COLO668 (cell line): Measurements from ENCODE around the gene SNED1.
A peak's percentile ranks its signal among the peaks of the same experiment; 100 is the strongest.

ENCODE experiments used
- DNase-seq: peaks from one replicate; lab custom pipeline; 2025; ENCODE audit not compliant: unreplicated experiment; lab: John Stamatoyannopoulos, UW

Gene SNED1

DNA sequence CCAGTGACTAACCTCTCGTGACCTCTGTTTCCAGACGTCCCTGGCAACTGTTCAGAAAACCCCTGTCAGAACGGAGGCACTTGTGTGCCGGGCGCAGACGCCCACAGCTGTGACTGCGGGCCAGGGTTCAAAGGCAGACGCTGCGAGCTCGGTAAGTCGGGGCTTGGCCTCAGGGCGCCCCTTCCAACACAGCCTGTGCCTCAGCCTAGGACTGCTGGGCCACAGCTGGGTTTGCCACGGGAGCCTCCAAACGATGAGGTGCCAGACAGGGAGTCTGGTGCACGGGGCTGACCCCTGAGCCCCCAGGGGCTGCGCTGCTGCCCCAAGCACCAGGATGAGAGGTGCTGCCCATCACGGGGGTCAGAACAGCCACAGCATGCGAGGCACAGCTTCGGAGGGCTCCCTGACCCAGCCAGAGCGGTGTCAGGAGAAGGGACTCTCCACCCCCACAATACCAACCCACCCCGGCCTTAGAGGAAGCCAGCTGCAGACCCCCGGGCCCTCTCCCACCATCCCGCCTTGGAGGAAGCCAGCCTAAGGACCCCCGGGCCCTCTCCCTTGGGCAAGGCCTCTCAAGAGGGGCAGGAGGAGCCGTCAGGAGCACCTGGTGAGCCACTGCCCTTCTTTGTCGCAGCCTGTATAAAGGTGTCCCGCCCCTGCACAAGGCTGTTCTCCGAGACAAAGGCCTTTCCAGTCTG, 83.4 kb downstream of the SNED1 start:
- DNase-seq = no peak

- DNase-seq = no peak
Measured at GRCh38 chr2:241082341-241083090, 84.1 kb downstream of the SNED1 start.

DNA sequence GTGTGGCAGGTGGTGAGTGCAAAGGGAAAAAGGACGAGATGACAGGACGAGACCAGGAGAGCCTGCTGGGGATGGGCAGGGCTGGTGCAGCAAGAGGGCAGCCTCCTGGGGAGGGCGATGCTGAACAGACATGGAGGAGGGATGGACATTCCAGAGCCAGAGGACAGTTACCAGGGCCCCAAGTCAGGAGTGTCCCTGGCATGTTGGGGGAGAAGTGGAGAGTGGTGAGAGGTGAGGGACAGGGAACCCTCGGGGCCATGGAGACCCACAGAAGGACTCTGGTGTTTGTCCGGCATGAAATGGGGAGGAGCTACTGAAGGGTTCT, 84.6 kb downstream of the SNED1 start:
- no peak for DNase-seq

DNA sequence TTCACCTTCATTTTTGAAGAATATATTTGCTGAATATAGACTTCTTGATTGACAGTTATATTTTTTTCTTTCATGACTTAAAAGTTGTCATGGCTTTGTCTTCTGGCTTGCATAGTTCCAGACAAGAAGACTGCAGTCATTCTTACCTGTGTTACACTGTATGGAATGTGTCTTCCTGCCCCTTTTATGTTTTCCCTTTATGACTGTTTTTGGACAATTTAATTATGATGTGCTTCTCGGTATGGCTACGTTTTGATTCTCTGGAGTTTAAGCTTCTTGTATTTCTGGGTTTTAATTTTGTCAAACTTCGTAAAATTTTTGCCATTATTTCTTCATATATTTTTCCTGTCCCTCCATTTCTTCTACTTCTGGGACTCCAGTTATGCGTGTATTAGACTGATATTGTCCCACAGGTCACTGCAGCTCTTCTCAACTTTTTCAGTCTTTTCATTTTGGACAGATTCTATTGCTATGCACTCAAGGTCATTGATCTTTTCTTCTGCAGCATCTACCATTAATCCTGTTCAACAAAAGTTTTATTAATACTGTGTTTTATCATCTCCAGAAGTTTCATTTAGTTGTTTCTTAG, 86.5 kb downstream of the SNED1 start:
- no peak for DNase-seq

DNA sequence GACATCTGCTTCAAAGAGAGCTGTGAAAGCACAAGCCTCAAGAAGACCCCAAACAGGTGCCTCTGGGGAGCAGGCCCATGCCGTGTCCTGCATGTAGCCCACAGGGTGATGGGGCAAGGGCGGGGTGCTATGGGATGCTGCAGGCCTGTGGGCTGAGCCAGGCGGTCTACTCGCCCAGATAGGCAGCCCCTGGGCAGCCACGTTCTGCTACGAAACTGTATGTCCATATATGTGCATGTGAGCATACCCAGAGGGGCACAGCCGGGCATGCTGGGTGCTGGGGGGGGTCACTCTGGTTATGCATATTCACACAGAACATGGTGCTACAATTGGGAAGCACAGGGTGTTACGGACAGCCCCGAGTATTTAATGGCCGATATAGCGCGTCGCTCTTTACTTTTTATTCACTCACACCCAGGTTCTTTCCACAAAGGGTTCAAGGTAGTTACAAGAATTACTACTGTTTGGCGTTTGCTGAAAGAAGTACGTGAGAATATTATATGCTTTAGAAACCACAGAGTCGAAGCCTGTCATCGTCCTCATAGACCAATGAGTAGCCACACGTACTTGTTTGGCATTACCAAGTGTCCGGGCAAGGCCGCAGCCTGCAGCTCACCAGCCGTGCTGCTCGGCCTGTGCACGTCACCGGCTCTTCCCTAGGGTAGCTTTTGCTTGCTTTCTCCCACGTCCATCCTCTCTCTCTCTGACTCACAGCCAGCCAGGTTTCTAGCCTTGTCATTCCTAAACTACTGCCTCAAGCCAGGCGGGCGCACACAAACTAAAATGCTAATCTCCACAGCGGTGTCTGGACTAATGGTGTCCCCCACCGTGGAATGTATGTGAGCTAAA, 89.2 kb downstream of the SNED1 start:
- DNase-seq = no peak

DNA sequence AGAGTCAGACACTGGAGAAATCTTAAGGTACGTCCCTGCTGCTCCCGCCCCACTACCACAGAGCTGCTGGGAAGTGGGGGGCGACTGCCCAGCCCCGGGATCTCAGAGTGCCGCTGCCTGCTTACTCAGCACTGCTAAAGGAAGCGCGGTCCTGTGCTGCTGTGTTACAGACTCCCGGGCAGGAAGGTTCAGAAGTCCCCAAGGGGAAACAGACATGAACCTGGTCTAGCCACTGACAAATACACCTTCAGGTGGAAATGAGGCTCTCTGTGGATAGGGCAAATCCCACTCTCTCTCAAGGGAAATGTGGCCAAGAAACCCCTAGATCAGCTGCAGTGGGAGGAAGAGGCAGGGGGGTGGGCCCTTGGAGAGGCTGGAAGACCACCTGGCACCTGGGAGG, 90.0 kb downstream of the SNED1 start:
- DNase-seq = no peak

DNA sequence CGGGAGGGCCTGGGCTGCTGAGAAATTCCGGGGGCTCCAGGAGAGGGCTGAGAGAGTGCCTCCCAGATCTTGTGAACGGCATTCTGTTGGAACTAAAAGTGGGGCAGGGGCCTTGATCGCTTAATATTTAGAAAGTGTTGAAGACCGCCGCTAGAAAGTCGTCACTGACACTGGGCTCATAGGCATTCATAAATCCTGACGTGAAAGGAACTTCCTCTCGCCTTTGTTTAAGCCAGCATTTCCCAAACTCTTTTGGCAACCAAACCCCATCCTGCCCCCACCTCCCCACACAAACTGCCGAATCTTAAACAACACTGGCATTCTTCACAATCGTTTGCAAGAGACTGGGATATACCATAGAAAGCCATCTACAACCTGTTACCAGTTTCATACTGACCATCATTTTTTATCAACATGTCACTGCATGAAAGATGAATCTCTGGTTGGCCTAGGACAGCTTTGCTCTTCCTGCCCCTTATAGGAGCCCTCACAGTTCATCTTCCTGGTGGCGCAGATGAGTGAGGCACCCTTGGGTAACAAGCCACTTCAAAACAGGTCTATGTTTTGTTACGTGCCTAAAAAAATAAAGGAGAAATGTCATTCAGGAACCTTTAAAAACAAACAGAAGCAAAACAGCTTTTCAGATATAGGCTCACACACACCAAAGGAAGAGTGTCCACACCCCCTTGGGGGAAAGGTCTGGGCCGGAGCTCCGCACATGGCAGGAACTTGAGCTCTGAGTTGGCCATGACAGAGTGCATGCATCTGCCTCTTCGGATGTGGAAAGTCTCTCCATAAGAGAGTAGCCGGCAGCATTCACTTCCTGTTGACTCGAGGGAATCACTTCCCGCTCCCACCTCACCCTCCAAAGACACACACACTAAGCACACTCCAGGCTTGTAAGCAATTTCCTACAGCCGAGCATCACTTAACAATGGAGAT, 90.6 kb downstream of the SNED1 start:
- DNase-seq = no peak

- no peak for DNase-seq
Measured at GRCh38 chr2:241091201-241091600, 92.8 kb downstream of the SNED1 start.

- no peak for DNase-seq
Measured at GRCh38 chr2:241091734-241092445, 93.5 kb downstream of the SNED1 start.

DNA sequence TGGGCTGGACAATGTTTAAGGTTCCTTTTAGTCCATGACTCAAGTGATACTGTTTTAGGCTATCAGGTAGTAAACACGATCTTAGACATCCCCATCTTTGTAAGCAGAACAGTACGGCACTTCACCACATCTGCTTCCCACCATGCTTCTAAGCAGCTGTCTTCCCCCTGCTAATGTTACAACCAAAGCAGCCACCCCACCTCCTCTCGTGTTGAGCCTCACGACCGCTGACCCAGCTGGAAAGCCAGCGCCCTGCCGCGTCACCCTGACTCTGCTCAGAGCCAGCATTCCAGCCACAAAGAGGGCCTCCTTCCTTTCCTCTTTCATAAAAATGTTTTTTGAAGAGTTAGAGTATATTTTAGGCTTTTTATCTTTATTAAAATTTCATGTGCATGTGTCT, 94.3 kb downstream of the SNED1 start:
- DNase-seq = peak; percentile 46

- DNase-seq = peak; percentile 28
Measured at GRCh38 chr2:241093133-241093781, 94.8 kb downstream of the SNED1 start.

DNA sequence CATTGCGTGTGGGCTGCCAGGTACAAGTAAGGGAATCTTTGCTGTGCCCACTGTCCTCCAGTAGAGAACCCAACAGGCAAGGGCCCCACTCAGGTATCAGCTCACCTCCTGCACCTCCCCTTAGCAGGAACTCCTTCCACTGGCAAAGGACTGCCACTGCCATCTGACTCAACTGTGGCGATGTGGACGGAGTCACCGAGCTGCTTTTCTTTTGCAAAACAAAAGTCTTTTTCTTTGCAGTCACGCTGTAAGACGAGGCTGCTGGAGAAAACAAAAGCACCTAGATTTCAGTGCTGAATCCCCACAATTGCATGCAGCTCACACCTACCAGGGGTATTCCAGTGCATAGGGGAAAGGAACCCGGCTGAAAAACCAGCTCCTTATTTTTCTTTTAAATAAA, 95.8 kb downstream of the SNED1 start:
- DNase-seq = no peak

- DNase-seq = no peak
Measured at GRCh38 chr2:241094924-241095420, 96.6 kb downstream of the SNED1 start.

GRCh38 chr2:241095594-241096290, 97.3 kb downstream of the SNED1 start:
- DNase-seq = no peak

DNA sequence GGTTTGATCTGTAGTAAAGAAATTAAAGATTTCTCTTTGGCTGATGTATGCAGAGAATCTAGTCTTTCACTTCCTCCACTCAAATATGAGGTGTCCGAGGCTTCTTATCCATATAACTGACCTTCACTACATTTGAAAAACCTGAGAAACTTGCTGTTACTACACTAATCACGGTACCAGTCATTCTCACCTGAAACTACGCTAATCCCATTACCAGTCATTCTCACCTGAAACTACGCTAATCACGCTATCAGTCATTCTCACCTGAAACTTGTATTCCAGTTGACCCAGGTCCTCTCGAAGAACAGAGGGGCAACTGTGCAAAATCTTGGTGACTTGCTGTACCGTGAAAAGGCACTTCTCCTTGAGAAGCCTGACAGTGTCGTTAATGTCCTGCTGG, 98.6 kb downstream of the SNED1 start:
- no peak for DNase-seq

GRCh38 chr2:241099246-241099645, 100.8 kb downstream of the SNED1 start:
- DNase-seq = no peak

DNA sequence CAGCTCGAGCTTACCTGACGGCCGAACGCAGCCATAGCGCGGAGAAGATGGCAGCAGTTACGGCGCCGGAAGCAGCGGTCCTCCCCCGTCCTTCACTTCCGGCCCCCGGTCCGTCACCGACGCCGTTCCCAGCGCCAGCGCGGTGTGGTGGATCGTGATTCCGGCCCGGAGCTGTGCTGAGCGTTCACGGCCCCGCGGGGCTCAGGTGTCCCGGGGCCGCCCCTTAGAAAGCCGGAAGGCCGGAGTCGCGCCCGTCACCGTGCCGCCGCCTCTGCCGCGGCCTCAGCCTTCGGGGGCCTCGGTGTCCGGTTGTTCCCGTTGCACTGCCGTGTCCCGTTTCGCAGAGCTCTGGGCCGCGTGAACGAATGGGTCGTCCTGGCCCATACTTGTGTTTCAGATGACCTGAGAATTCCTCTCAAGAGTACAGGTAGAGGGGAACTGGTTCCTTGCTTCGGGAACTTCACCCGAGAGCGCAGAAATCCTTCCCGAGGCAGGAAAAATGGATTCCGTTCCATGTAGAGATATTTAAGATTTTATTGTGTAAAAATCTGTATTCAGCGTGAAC, 103.9 kb downstream of the SNED1 start, which contains the start of gene MTERF4:
Gene MTERF4, minus strand, starts transcription at position 49 of the 565 bp plus-strand sequence. Its CDS starts 14 bp downstream, at position 35.
- peak; percentile 95 for DNase-seq

- no peak for DNase-seq
Measured at GRCh38 chr2:241103176-241103595, 104.8 kb downstream of the SNED1 start.
